H1 (cell line): ENCODE measurements around the gene RAB11FIP3. TPM values are rescaled to one million over a fixed set of nuclear protein-coding genes. Genes with fewer than 3 reads are reported as not detected.

Experiments used
- BACH1 ChIP-seq: IDR thresholded peaks from 2 replicates; pipeline ENCODE4 v1.6.1; 2012; ENCODE audit warnings: low read length, improper control_type of control experiment
- CHD2 ChIP-seq: IDR thresholded peaks from 2 replicates; pipeline ENCODE4 v1.6.1; 2012; ENCODE audit warnings: low read length, improper control_type of control experiment
- CHD7 ChIP-seq: fragments of 300-600 bp; sonication (generic); IDR thresholded peaks from 2 replicates; pipeline ENCODE4 v1.7.1; 2012; ENCODE audit warnings: low read length, moderate library complexity, mild to moderate bottlenecking, inconsistent platforms; ENCODE audit not compliant: insufficient replicate concordance
- CTCF ChIP-seq, 3 experiments: IDR thresholded peaks; 1 replicate in 2 of 3; 2 replicates in 1 of 3; pipeline versions ENCODE4 v1.5.1 to v1.6.1; 2011; ENCODE audit warnings: low read length in 3 of 3, mild to moderate bottlenecking in 3 of 3, inconsistent platforms in 2 of 3, low read depth in 1 of 3, moderate library complexity in 1 of 3; ENCODE audit not compliant: insufficient read depth in 1 of 3; ENCODE audit errors: control extremely low read depth in 1 of 3
- HDAC2 ChIP-seq, 2 experiments: fragments of 300-600 bp in 1 of 2; sonication (generic) in 1 of 2; IDR thresholded peaks; 2 replicates each; pipeline ENCODE4 v1.6.1; 2011 to 2012; ENCODE audit warnings: low read depth in 2 of 2, low read length in 2 of 2, mild to moderate bottlenecking in 2 of 2, moderate library complexity in 2 of 2, borderline replicate concordance in 1 of 2, inconsistent platforms in 1 of 2
- SIN3A ChIP-seq, 2 experiments: IDR thresholded peaks in 1 of 2; conservative IDR thresholded peaks in 1 of 2; 2 replicates each; pipeline ENCODE4 v1.6.1; 2011 to 2012; ENCODE audit warnings: low read length in 2 of 2, improper control_type of control experiment in 1 of 2, low read depth in 1 of 2, mild to moderate bottlenecking in 1 of 2
- polyA plus RNA-seq, 7 experiments: library from polyadenylated mRNA; depleted of rRNA in 3 of 7; stranded (reverse) in 5 of 7; unstranded in 2 of 7; fragments of >200 nt in 5 of 7; fragments of 200-250 nt in 2 of 7; gene quantifications; 1 replicate in 5 of 7; 2 replicates in 1 of 7; 4 replicates in 1 of 7; pipeline versions ENCODE4 v1.2.1 to v1.2.3, GENCODE V29; 2011 to 2013; ENCODE audit warnings: missing spikeins in 2 of 7, mixed read lengths in 2 of 7
- total RNA-seq: library from RNA; stranded (reverse); fragmentation: NEBNext Ultra II Directional; extraction: Animal tissue kit (Norgen Biotek cat#: 25700); gene quantifications from 2 replicates; pipeline ENCODE4 v1.2.1, GENCODE V29; 2021

Gene RAB11FIP3
- total and polyA plus RNA-seq, 2 of the 8 experiments (the other 6 are each of a cell fraction or from before 2014, with no cell fraction given): 9.3 to 35.2 TPM

- TF ChIP-seq CHD7 (no peak), SIN3A (conservative IDR thresholded peaks at IDR 0.05 in 1 of 2, IDR thresholded peaks at IDR 0.05 in 1 of 2; ENCODE audit: low read depth in 1 of 2, low read length in 2 of 2) (no peak), CTCF (IDR thresholded peaks at IDR 0.05; ENCODE audit: control extremely low read depth in 1 of 3, insufficient read depth in 1 of 3, low read depth in 1 of 3, low read length in 3 of 3) (peak; percentile 48 to 68 (median 58)), BACH1 (no peak), HDAC2 (IDR thresholded peaks at IDR 0.05; ENCODE audit: borderline replicate concordance in 1 of 2, low read depth in 2 of 2, low read length in 2 of 2) (no peak), CHD2 (no peak)
Measured at GRCh38 chr16:546909-547770, 121.7 kb downstream of the RAB11FIP3 start (continued).
